ENCODE data around the gene REC8.
A peak's percentile ranks its signal among the peaks of the same experiment; 100 is the strongest.

Gene REC8

GRCh38 chr14:24171422-24172260 is at the start of gene REC8:
REC8 (plus strand) TSS chr14:24172080; CDS start chr14:24172553, 473 bp downstream.
- peak; percentile 82 for DNase-seq

GRCh38 chr14:24122416-24122815 is 49.5 kb upstream of the REC8 start:
- ATAC-seq (no peak), DNase-seq (no peak)

More at GRCh38 chr14:24171422-24172260, at the start of gene REC8:
- ATAC-seq = peak; percentile 88

GRCh38 chr14:24122898-24123297 is 49.0 kb upstream of the REC8 start:
- no peak for ATAC-seq
- no peak for DNase-seq

GRCh38 chr14:24123424-24124417 is 48.2 kb upstream of the REC8 start:
- DNase-seq (no peak), ATAC-seq (peak; percentile 68)

- no peak for ATAC-seq
- DNase-seq = no peak
Observed at GRCh38 chr14:24126939-24127338, 44.9 kb upstream of the REC8 start.

GRCh38 chr14:24127673-24128072 is 44.2 kb upstream of the REC8 start:
- ATAC-seq (no peak), DNase-seq (no peak)

GRCh38 chr14:24129410-24129998 is 42.4 kb upstream of the REC8 start:
- DNase-seq = no peak
- no peak for ATAC-seq

GRCh38 chr14:24130380-24130716 is 41.5 kb upstream of the REC8 start, which contains the start of gene FITM1:
FITM1 (plus strand) TSS chr14:24130659; CDS start chr14:24131564, 905 bp downstream.
- no peak for DNase-seq
- ATAC-seq = no peak

- DNase-seq = no peak
- ATAC-seq = no peak
Observed at GRCh38 chr14:24130717-24131548, 40.9 kb upstream of the REC8 start.

- DNase-seq (no peak), ATAC-seq (no peak)
Observed at GRCh38 chr14:24131549-24131966, 40.3 kb upstream of the REC8 start.

GRCh38 chr14:24132061-24132685 is 39.7 kb upstream of the REC8 start:
- ATAC-seq = no peak
- peak; percentile 32 for DNase-seq

- DNase-seq (no peak), ATAC-seq (no peak)
Observed at GRCh38 chr14:24132976-24133375, 38.9 kb upstream of the REC8 start.

- DNase-seq (no peak), ATAC-seq (no peak)
Observed at GRCh38 chr14:24133735-24134134, 38.1 kb upstream of the REC8 start.

- no peak for ATAC-seq
Observed at GRCh38 chr14:24135584-24135833, 36.4 kb upstream of the REC8 start.

GRCh38 chr14:24135834-24136683 is 35.8 kb upstream of the REC8 start, which contains the start of gene PSME1:
PSME1 (plus strand) TSS chr14:24136194; CDS start chr14:24136263, 69 bp downstream.
- peak; percentile 96 for DNase-seq
- peak; percentile 94 for ATAC-seq

More at GRCh38 chr14:24135584-24135833, 36.4 kb upstream of the REC8 start:
- DNase-seq = no peak

- ATAC-seq (no peak), DNase-seq (no peak)
Observed at GRCh38 chr14:24136684-24137528, 35.0 kb upstream of the REC8 start.

- ATAC-seq = no peak
Observed at GRCh38 chr14:24137529-24138395, 34.1 kb upstream of the REC8 start.

More at GRCh38 chr14:24137529-24138395, 34.1 kb upstream of the REC8 start:
- no peak for DNase-seq
